Measurements from ENCODE around the gene NRIP3.
"Not testable (repeated sequence)": the region's sequence is repeated elsewhere in the genome, so short reads cannot be mapped to it uniquely, and the experiment has no call there.

NRIP3 gene

DNA sequence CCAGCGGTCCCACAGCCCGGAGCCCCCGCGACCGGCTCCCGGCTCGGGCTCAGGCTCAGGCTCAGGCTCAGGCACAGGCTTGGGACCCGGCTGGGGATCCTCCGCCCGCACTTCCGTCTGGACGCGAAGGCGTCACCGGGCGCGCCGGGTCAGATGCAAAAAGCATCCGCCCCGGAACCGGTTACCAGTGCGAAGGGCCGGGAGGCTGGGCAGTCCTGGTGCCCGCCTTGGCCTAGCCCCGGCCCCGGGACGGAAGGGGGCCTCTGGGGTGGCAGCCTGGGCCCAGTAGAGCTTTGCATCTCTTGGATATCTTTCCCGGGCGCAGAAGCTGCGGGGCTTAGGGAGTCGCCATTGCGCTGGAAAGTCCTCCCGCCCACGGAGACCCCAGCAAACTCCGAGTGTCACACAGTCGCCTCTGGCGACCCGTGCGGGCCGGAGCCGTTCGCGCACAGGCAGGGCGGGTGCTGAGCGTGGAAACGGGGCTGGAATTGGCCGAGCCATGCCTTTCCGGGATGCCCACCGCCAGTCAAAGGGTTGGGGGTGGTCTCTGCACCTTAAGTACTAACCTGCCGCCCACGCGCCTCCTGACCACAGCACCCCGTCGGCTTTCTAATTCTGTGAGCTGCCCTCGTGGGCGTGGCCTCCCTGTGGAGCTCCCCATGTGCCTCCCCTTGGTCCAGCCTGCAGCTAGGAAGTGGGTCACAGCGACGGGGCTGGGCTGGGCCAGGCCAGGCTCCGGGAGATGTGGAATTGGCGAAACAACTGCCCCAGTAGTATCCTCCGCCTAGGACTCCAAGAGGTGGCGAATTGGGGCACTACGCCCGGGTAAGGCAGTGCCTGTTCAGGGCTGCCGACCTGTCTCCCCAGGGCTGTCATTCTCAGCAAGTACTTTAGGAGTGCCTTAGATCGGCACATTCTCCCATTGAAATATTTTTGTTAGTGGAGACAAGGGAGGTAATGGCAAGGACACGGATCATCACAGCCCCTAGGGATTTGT lies 39.2 kb downstream of the NRIP3 start, which contains the start of gene TMEM9B:
TSS of gene TMEM9B (minus strand) at position 119 of the 997 bp plus-strand sequence. CDS start 129 bp downstream, outside the sequence.
- peak; percentile 86 for DNase-seq

DNA sequence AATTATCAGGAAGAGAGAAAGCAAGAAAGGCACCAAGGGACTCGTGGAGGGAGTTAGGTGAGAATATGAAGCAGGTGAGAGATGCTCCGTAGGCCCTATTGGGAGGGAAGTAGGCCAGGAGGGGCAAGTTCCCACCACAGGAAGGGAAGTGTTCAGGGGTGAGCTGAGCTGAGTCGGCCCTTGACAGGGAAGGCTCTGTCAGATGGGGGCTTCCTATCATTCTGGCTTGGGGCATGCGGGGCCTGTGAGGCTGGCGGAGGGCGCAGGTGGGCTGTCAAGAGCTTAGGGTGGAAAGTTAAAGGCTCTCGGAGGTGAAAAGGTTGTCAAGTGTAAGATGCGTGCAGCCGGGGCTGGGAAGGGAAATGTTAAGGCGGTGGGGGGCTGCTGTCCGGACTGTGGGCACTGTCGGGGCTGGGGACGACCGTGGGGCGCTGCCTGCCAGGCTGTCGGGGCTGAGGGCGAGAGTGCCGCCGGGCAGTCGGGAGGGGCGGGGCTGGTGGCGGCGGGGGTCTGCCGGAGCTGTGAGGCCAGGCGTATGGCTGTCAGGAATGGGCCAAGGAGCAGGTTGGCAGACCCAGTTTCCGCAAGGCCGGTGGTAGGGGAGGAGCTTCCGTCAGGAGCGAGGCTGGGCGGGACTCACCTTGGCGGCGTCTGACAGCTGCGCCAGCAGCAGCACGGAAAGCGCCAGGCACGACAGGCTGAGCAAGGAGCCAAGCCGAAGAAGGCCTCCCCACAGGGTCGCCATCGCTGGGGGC lies 40.1 kb downstream of the NRIP3 start:
- DNase-seq, result peak; percentile 86

GRCh38 chr11:8962841-8963240 lies 41.0 kb downstream of the NRIP3 start:
- no peak for DNase-seq

DNA sequence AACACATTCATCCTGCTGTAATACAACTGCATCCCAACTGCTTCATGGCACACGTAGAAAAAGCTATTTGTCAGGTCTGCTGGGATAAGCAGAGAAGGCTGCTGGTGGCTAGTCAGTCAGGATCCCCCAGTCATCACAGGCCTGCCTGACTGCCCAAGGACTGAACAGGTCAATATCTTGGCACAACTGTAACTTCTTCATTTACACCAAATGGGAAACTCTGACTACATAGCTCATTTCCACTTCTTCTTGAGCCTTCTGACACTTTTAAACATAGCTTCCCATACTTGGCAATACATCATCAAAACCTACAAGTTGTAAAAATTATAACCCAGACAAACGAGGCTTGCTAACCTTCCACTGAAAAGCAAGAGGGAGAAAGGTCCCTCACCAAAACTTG lies 42.4 kb downstream of the NRIP3 start:
- DNase-seq, result no peak

DNA sequence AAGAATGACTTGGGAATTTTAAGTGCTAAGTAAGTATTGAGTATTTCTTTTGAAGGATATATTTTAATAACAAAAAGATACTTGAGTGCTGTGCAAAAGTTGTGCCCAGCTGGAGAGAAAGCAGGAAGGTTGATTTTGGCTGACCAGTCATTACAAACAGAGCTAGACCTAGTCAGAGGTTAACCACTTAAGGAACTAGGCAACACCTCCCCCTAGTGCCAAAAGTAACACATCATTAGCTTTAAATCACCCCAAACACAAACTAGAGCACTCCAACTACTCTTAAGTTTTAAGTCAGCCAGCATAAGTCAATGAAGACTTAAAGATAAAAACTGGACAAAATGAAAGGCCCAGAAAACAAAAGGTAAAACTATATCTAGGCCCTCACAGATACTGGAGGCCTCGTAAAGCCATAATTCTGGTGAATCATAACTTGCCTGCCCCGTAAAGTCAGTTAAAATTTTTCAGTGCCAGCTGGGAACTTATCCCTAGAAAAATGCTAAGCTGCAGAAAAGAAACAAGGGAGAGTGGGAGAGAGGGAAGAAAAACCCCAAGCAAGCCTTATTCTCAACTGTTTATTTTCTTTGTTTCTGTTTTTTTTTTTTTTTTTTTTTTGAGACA lies 44.1 kb downstream of the NRIP3 start:
- peak; percentile 29 for DNase-seq

DNA sequence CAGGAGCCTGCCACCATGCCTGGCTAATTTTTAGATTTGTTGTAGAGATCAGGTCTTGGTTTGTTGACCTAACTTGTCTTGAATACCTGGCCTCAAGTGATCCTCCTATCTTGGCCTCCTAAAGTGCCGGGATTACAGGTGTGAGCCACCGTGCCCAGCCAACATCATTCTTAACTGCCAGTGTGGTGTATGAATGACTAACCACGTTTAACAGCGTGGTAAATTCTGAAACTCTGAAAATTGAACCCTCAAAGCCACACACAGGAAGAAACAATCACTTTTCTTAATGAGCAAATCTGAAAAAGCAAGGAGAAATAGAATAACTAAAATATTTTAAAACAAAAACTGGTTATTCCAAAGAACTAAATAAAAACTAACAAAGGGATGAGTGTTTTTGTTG lies 46.9 kb downstream of the NRIP3 start:
- DNase-seq, result no peak

DNA sequence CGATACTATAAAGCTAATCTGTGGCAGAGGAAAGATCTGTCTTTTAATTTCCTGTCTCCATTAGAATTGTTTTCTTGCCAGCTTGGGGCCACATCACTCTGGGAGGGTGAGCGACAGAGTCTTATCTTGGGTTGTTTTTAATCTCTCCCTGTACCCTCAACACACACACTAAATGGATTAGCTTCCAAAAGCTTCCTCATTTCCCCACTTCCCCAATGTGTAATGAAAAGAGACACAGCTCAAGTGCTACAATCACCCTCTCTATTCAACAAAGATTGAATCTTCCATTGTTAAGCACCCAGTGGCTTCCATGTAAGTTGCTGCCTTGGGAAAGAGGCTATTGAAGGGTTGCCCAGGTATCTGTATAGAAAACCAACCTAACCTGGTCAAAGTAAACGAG lies 54.9 kb downstream of the NRIP3 start:
- no peak for DNase-seq

- no peak for DNase-seq
These were observed 56.4 kb downstream of the NRIP3 start for GRCh38 chr11:8947230-8947943.

- no peak for DNase-seq
These were observed 61.2 kb downstream of the NRIP3 start, which contains the start of gene ASCL3 for GRCh38 chr11:8942518-8943066. TSS of gene ASCL3 (minus strand) at chr11:8943016. CDS start at chr11:8938161, 4,855 bp downstream.

GRCh38 chr11:8941341-8942103 lies 62.3 kb downstream of the NRIP3 start:
- DNase-seq, result no peak

DNA sequence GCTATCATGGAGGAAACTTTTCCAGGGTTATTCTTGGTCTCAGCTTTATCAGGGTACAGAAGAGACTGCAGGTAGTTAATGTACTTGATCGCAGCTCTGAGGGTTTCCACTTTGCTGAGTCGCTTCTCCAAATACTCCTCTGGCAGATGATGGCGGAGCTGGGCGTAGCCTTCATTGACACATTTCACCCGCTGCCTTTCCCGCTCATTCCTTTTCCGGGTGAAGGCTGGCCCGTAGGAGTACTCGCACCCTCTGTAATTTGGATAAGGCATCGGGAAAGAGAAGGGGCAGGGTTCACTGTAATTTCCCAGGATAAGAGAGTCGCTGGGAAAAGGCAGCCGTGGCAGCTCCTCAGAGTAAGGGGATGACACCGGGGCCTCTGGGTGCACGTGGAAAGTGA lies 66.1 kb downstream of the NRIP3 start:
- no peak for DNase-seq

- DNase-seq, result no peak
These were observed 66.6 kb downstream of the NRIP3 start for GRCh38 chr11:8937159-8937558.

DNA sequence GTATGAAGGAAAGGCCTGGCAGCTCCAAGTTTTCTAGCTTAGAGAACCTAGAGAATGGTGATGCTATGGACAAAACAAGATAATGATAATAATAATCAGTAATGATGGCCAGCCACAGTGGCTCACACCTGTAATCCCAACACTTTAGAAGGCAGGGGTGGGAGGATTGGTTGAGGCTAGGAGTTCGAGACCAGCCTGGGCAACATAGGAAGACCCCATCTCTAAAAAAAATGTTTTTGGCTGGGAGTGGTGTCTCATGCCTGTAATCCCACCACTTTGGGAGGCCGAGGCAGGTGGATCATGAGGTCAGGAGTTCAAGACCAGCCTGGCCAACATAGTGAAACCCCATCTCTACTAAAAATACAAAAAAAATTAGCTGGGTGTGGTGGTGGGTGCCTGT lies 68.0 kb downstream of the NRIP3 start:
- DNase-seq, result not testable (repeated sequence)

- no peak for DNase-seq
These were observed 68.9 kb downstream of the NRIP3 start for GRCh38 chr11:8934742-8935488.

- DNase-seq, result no peak
These were observed 69.9 kb downstream of the NRIP3 start for GRCh38 chr11:8933931-8934330.

GRCh38 chr11:8932564-8933180 lies 71.1 kb downstream of the NRIP3 start, which contains the start of gene C11orf16:
TSS of gene C11orf16 (minus strand) at chr11:8932947. CDS start at chr11:8932308, 639 bp downstream.
- no peak for DNase-seq
